HepG2 (cell line): ENCODE results near the gene NFATC4. TPM values are rescaled to one million over a fixed set of nuclear protein-coding genes. Genes with fewer than 3 reads are reported as not detected.

Source experiments
- ARNT2 ChIP-seq: sonication (generic); formaldehyde crosslinking; IDR thresholded peaks from 2 replicates; pipeline ENCODE4 v1.8.0; 2022; ENCODE audit warnings: mild to moderate bottlenecking, low read depth, missing genetic modification reagents, moderate library complexity
- FOXC1 ChIP-seq: sonication (generic); formaldehyde crosslinking; IDR thresholded peaks from 2 replicates; pipeline ENCODE4 v1.8.0; 2022; ENCODE audit warnings: mild to moderate bottlenecking, missing genetic modification reagents, borderline replicate concordance
- MBNL3 ChIP-seq: fragments of 250-450 bp; sonication (Bioruptor Pico); conservative IDR thresholded peaks from 2 replicates; pipeline ENCODE4 v1.8.0; 2022; ENCODE audit warnings: mild to moderate bottlenecking, inconsistent platforms
- MEIS1 ChIP-seq: sonication (generic); formaldehyde crosslinking; IDR thresholded peaks from 2 replicates; pipeline ENCODE4 v1.9.0; 2021; ENCODE audit warnings: mild to moderate bottlenecking, missing genetic modification reagents, moderate library complexity, borderline replicate concordance
- PRPF4 ChIP-seq: fragments of 200-400 bp; formaldehyde crosslinking; IDR thresholded peaks from 2 replicates; pipeline ENCODE4 v1.6.1; 2016; ENCODE audit warnings: low read length, low read depth; ENCODE audit not compliant: poor library complexity, severe bottlenecking
- RARG ChIP-seq: sonication (generic); formaldehyde crosslinking; IDR thresholded peaks from 2 replicates; pipeline ENCODE4 v1.4.0; 2020; ENCODE audit warnings: low read depth, mild to moderate bottlenecking, missing genetic modification reagents
- RBM22 ChIP-seq: fragments of 200-400 bp; formaldehyde crosslinking; optimal IDR thresholded peaks from 2 replicates; pipeline ENCODE3; 2017; ENCODE audit warnings: mild to moderate bottlenecking, low read length, moderate library complexity
- REPIN1 ChIP-seq: sonication (generic); formaldehyde crosslinking; IDR thresholded peaks from 2 replicates; pipeline ENCODE4 v1.8.0; 2022; ENCODE audit warnings: missing genetic modification reagents, low read depth, mild to moderate bottlenecking, borderline replicate concordance
- SIX1 ChIP-seq: sonication (generic); formaldehyde crosslinking; IDR thresholded peaks from 2 replicates; pipeline ENCODE4 v1.4.0; 2020; ENCODE audit warnings: missing genetic modification reagents, borderline replicate concordance
- SOX5 ChIP-seq: IDR thresholded peaks from 2 replicates; pipeline ENCODE4 v1.6.1; 2016; ENCODE audit warnings: borderline replicate concordance
- YEATS4 ChIP-seq: sonication (generic); formaldehyde crosslinking; IDR thresholded peaks from 2 replicates; pipeline ENCODE4 v1.4.0; 2020; ENCODE audit warnings: missing genetic modification reagents, borderline replicate concordance
- ZMAT3 ChIP-seq: sonication (generic); formaldehyde crosslinking; conservative IDR thresholded peaks from 2 replicates; pipeline ENCODE4 v1.7.0; 2021; ENCODE audit warnings: missing genetic modification reagents
- ZMYM3 ChIP-seq: sonication (generic); formaldehyde crosslinking; IDR thresholded peaks from 2 replicates; pipeline ENCODE4 v1.5.1; 2020; ENCODE audit warnings: mild to moderate bottlenecking, missing genetic modification reagents
- ZMYM4 ChIP-seq: sonication (generic); formaldehyde crosslinking; IDR thresholded peaks from 2 replicates; pipeline ENCODE4 v1.8.1; 2023; ENCODE audit warnings: mild to moderate bottlenecking, missing genetic modification reagents
- ZNF225 ChIP-seq: sonication (generic); formaldehyde crosslinking; IDR thresholded peaks from 2 replicates; pipeline ENCODE4 v1.4.0; 2020; ENCODE audit warnings: mild to moderate bottlenecking, missing genetic modification reagents
- ZNF510 ChIP-seq: sonication (generic); formaldehyde crosslinking; IDR thresholded peaks from 2 replicates; pipeline ENCODE4 v1.4.0; 2020; ENCODE audit warnings: low read depth, mild to moderate bottlenecking, missing genetic modification reagents
- ZNF546 ChIP-seq: sonication (generic); formaldehyde crosslinking; conservative IDR thresholded peaks from 2 replicates; pipeline ENCODE4 v1.8.1; 2023; ENCODE audit warnings: mild to moderate bottlenecking, missing genetic modification reagents
- polyA plus RNA-seq, 8 experiments: library from polyadenylated mRNA; depleted of rRNA in 3 of 8; stranded (reverse) in 7 of 8; unstranded in 1 of 8; fragments of >200 nt; fragmentation: Illumina TruSeq in 4 of 8; extraction: Trizol in 4 of 8; gene quantifications; 2 replicates each; pipeline versions ENCODE4 v1.2.1 to v1.2.3, GENCODE V29; 2011 to 2016; ENCODE audit warnings: low read depth in 4 of 8, missing spikeins in 1 of 8, mixed read lengths in 1 of 8; ENCODE audit not compliant: insufficient read depth in 1 of 8
- total RNA-seq, 5 experiments: library from RNA; depleted of rRNA; stranded (reverse); fragments of >200 nt; fragmentation: Illumina TruSeq; extraction: Trizol; gene quantifications; 2 replicates each; pipeline ENCODE4 v1.2.3, GENCODE V29; 2016; ENCODE audit warnings: low read depth in 1 of 5
- TF ChIP-seq, protein P1 (sequence below): sonication (generic); formaldehyde crosslinking; IDR thresholded peaks from 2 replicates; pipeline ENCODE4 v1.8.0; 2022; ENCODE audit warnings: mild to moderate bottlenecking, missing genetic modification reagents; ENCODE audit not compliant: insufficient replicate concordance
- TF ChIP-seq, protein P2 (sequence below): sonication (generic); formaldehyde crosslinking; IDR thresholded peaks from 2 replicates; pipeline ENCODE4 v1.5.0; 2020; ENCODE audit warnings: mild to moderate bottlenecking, missing genetic modification reagents, borderline replicate concordance
- TF ChIP-seq, protein P3 (sequence below): sonication (generic); formaldehyde crosslinking; IDR thresholded peaks from 2 replicates; pipeline ENCODE4 v1.5.0; 2020; ENCODE audit warnings: missing genetic modification reagents, mild to moderate bottlenecking, borderline replicate concordance
- TF ChIP-seq, protein P4 (sequence below): IDR thresholded peaks from 2 replicates; pipeline ENCODE4 v1.6.1; 2016; ENCODE audit warnings: missing compliant biosample characterization, missing genetic modification reagents, borderline replicate concordance

The NFATC4 gene
- total and polyA plus RNA-seq, 2 of the 13 experiments (the other 11 are each of a cell fraction or from before 2014, with no cell fraction given) = 0.04 to 0.15 TPM

DNA sequence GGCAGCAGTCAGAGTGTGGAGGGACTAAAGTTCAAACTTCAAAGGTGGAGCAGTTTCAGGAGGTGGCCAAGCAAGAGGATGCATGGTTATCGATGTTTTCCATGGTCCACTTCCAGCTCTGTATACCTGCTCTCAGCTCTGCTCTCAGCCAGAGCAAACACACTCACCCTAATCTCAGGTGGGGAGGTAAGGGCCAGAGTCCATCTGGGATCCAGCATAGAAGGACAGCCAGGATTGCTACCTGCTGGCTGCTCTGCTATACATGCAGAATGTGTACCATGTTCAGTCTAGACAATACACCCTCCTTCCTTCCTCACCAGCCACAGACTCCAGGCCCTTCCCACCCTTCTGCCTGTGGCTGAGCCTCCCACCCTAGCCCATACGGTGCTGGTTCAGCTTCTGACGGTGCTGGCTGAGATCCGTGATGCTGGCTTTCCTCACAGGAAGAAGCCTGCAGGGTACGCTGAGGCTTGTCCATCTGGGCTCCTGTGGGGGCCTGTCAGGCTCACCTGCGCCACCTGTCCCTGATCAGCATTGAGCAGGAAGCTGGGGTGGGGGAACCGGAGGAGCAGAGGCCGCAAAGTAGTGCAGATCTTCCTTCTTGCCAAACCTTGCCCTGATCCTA is 59.0 kb downstream of the NFATC4 start (continued):
- 0 out of 2 replicates have a peak, but pooled peaks have one; percentile 6 for TF ChIP-seq YEATS4 (CRISPR knock-in tag)
- TF ChIP-seq ZNF510 = peak; percentile 75; the same call in 1 of the 2 replicates
- no peak for TF ChIP-seq SIX1 (CRISPR knock-in tag)
- TF ChIP-seq ARNT2 (CRISPR knock-in tag) = peak; percentile 8; the same call in 1 of the 2 replicates
- peak; percentile 72 for TF ChIP-seq MEIS1 (CRISPR knock-in tag)
- peak; percentile 60; the same call in 1 of the 2 replicates for TF ChIP-seq ZMAT3
- no peak for TF ChIP-seq MBNL3 (CRISPR knock-in tag)
- TF ChIP-seq, protein P1, sequence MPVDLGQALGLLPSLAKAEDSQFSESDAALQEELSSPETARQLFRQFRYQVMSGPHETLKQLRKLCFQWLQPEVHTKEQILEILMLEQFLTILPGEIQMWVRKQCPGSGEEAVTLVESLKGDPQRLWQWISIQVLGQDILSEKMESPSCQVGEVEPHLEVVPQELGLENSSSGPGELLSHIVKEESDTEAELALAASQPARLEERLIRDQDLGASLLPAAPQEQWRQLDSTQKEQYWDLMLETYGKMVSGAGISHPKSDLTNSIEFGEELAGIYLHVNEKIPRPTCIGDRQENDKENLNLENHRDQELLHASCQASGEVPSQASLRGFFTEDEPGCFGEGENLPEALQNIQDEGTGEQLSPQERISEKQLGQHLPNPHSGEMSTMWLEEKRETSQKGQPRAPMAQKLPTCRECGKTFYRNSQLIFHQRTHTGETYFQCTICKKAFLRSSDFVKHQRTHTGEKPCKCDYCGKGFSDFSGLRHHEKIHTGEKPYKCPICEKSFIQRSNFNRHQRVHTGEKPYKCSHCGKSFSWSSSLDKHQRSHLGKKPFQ (CRISPR knock-in tag) = no peak
- no peak for TF ChIP-seq RARG (CRISPR knock-in tag)
- peak; percentile 73 for TF ChIP-seq ZMYM4
- TF ChIP-seq REPIN1 (CRISPR knock-in tag) = peak; percentile 78; the same call in 1 of the 2 replicates
- peak; percentile 89 for TF ChIP-seq ZMYM3 (CRISPR knock-in tag)
- TF ChIP-seq, protein P2, sequence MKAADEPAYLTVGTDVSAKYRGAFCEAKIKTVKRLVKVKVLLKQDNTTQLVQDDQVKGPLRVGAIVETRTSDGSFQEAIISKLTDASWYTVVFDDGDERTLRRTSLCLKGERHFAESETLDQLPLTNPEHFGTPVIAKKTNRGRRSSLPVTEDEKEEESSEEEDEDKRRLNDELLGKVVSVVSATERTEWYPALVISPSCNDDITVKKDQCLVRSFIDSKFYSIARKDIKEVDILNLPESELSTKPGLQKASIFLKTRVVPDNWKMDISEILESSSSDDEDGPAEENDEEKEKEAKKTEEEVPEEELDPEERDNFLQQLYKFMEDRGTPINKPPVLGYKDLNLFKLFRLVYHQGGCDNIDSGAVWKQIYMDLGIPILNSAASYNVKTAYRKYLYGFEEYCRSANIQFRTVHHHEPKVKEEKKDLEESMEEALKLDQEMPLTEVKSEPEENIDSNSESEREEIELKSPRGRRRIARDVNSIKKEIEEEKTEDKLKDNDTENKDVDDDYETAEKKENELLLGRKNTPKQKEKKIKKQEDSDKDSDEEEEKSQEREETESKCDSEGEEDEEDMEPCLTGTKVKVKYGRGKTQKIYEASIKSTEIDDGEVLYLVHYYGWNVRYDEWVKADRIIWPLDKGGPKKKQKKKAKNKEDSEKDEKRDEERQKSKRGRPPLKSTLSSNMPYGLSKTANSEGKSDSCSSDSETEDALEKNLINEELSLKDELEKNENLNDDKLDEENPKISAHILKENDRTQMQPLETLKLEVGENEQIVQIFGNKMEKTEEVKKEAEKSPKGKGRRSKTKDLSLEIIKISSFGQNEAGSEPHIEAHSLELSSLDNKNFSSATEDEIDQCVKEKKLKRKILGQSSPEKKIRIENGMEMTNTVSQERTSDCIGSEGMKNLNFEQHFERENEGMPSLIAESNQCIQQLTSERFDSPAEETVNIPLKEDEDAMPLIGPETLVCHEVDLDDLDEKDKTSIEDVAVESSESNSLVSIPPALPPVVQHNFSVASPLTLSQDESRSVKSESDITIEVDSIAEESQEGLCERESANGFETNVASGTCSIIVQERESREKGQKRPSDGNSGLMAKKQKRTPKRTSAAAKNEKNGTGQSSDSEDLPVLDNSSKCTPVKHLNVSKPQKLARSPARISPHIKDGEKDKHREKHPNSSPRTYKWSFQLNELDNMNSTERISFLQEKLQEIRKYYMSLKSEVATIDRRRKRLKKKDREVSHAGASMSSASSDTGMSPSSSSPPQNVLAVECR (CRISPR knock-in tag) = peak; percentile 74; the same call in 1 of the 2 replicates
- peak; percentile 53; the same call in 1 of the 2 replicates for TF ChIP-seq SOX5 (CRISPR knock-in tag)
- TF ChIP-seq RBM22 = no peak
- no peak for TF ChIP-seq PRPF4
- TF ChIP-seq ZNF546 = peak; percentile 62; the same call in 1 of the 2 replicates
- TF ChIP-seq ZNF225 (CRISPR knock-in tag) = peak; percentile 81
- TF ChIP-seq, protein P3, sequence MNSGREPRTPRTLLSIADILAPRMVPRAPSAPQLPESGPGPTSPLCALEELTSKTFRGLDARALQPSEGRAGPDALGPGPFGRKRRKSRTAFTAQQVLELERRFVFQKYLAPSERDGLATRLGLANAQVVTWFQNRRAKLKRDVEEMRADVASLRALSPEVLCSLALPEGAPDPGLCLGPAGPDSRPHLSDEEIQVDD (CRISPR knock-in tag) = peak; percentile 71; the same call in 1 of the 2 replicates
- TF ChIP-seq FOXC1 (CRISPR knock-in tag) = no peak; the same call in 1 of the 2 replicates
- TF ChIP-seq, protein P4, sequence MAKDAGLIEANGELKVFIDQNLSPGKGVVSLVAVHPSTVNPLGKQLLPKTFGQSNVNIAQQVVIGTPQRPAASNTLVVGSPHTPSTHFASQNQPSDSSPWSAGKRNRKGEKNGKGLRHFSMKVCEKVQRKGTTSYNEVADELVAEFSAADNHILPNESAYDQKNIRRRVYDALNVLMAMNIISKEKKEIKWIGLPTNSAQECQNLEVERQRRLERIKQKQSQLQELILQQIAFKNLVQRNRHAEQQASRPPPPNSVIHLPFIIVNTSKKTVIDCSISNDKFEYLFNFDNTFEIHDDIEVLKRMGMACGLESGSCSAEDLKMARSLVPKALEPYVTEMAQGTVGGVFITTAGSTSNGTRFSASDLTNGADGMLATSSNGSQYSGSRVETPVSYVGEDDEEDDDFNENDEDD = no peak; the same call in 1 of the 2 replicates
